GM10266 (cell line): ENCODE results near the gene KIF3C.

Experiments used
- DNase-seq: peaks from one replicate; pipeline ENCODE4 v3.0.0; 2012; ENCODE audit errors: extremely low spot score
- CTCF ChIP-seq: IDR thresholded peaks from 2 replicates; pipeline ENCODE4 v1.5.1; 2012; ENCODE audit warnings: mild to moderate bottlenecking, low read depth; ENCODE audit not compliant: control insufficient read depth, insufficient read depth; ENCODE audit errors: missing control alignments

The KIF3C gene

GRCh38 chr2:26016012-26016705, 33.9 kb upstream of the KIF3C start:
- TF ChIP-seq CTCF = no peak
- DNase-seq = no peak

- TF ChIP-seq CTCF = no peak
- no peak for DNase-seq
These were observed 31.4 kb upstream of the KIF3C start for GRCh38 chr2:26013668-26014067.

- no peak for DNase-seq
- no peak for TF ChIP-seq CTCF
These were observed 29.9 kb upstream of the KIF3C start for GRCh38 chr2:26011990-26012856.

- no peak for TF ChIP-seq CTCF
These were observed 29.3 kb upstream of the KIF3C start for GRCh38 chr2:26011609-26011989.

GRCh38 chr2:26010943-26011342, 28.6 kb upstream of the KIF3C start:
- TF ChIP-seq CTCF = no peak

More at GRCh38 chr2:26011609-26011989, 29.3 kb upstream of the KIF3C start:
- DNase-seq = no peak

GRCh38 chr2:26009567-26009963, 27.3 kb upstream of the KIF3C start:
- TF ChIP-seq CTCF = no peak
- no peak for DNase-seq

More at GRCh38 chr2:26010943-26011342, 28.6 kb upstream of the KIF3C start:
- DNase-seq = no peak
